Measurements from ENCODE around the gene P3H1.
"Not testable (repeated sequence)": the region's sequence is repeated elsewhere in the genome, so short reads cannot be mapped to it uniquely, and the experiment has no call there.

Gene P3H1

GRCh38 chr1:42752284-42752683, 14.5 kb downstream of the P3H1 start:
- H3K4me3 ChIP-seq (ENCODE audit: low read depth, low read length): no peak overlapping the region
- TF ChIP-seq POLR2A (IDR thresholded peaks at IDR 0.05; ENCODE audit: extremely low read depth, insufficient read length) (no peak), MAX (IDR thresholded peaks at IDR 0.05; ENCODE audit: low read depth, low read length) (no peak), CTCF (IDR thresholded peaks at IDR 0.05; ENCODE audit: low read depth, low read length) (no peak), MYC (IDR thresholded peaks at IDR 0.05; ENCODE audit: low read depth, low read length) (no peak)
- no peak for DNase-seq (ENCODE audit: low read depth)

GRCh38 chr1:42751511-42752070, 15.2 kb downstream of the P3H1 start:
- not testable (repeated sequence) for H3K4me3 ChIP-seq (ENCODE audit: low read depth, low read length); DNase-seq (ENCODE audit: low read depth)

- TF ChIP-seq CTCF (IDR thresholded peaks at IDR 0.05; ENCODE audit: low read depth, low read length): no peak
- TF ChIP-seq POLR2A (IDR thresholded peaks at IDR 0.05; ENCODE audit: extremely low read depth, insufficient read length): no peak
- no peak for TF ChIP-seq MYC (IDR thresholded peaks at IDR 0.05; ENCODE audit: low read depth, low read length)
- TF ChIP-seq MAX (IDR thresholded peaks at IDR 0.05; ENCODE audit: low read depth, low read length): no peak
- DNase-seq (ENCODE audit: low read depth): no peak
- no peak overlapping the region for H3K4me3 ChIP-seq (ENCODE audit: low read depth, low read length)
Measured at GRCh38 chr1:42750041-42750440, 16.8 kb downstream of the P3H1 start.

GRCh38 chr1:42748461-42749410, 18.1 kb downstream of the P3H1 start:
- no peak overlapping the region for H3K4me3 ChIP-seq (ENCODE audit: low read depth, low read length)
- TF ChIP-seq MAX (IDR thresholded peaks at IDR 0.05; ENCODE audit: low read depth, low read length) (no peak), MYC (IDR thresholded peaks at IDR 0.05; ENCODE audit: low read depth, low read length) (no peak), CTCF (IDR thresholded peaks at IDR 0.05; ENCODE audit: low read depth, low read length) (no peak), POLR2A (IDR thresholded peaks at IDR 0.05; ENCODE audit: extremely low read depth, insufficient read length) (no peak)
- DNase-seq (ENCODE audit: low read depth): no peak

- no peak overlapping the region for H3K4me3 ChIP-seq (ENCODE audit: low read depth, low read length)
- no peak for TF ChIP-seq POLR2A (IDR thresholded peaks at IDR 0.05; ENCODE audit: extremely low read depth, insufficient read length)
- no peak for TF ChIP-seq MYC (IDR thresholded peaks at IDR 0.05; ENCODE audit: low read depth, low read length)
- TF ChIP-seq CTCF (IDR thresholded peaks at IDR 0.05; ENCODE audit: low read depth, low read length): no peak
- no peak for TF ChIP-seq MAX (IDR thresholded peaks at IDR 0.05; ENCODE audit: low read depth, low read length)
- DNase-seq (ENCODE audit: low read depth): no peak
Measured at GRCh38 chr1:42748021-42748420, 18.8 kb downstream of the P3H1 start.

GRCh38 chr1:42747125-42747524, 19.7 kb downstream of the P3H1 start:
- peak; percentile 61 for DNase-seq (ENCODE audit: low read depth)
- peak; percentile 70 for TF ChIP-seq CTCF (IDR thresholded peaks at IDR 0.05; ENCODE audit: low read depth, low read length)
- TF ChIP-seq POLR2A (IDR thresholded peaks at IDR 0.05; ENCODE audit: extremely low read depth, insufficient read length): no peak
- no peak overlapping the region for H3K4me3 ChIP-seq (ENCODE audit: low read depth, low read length)

All from NB4 (cell line).